Esophagus muscularis mucosa (tissue), 4 donors: Measurements from ENCODE around the gene ATP9A. TPM values are rescaled to one million over a fixed set of nuclear protein-coding genes. Genes with fewer than 3 reads are reported as not detected.

Source experiments
- DNase-seq: peaks from one replicate; pipeline ENCODE4 v3.0.0-alpha.2; 2017; ENCODE audit errors: extremely low spot score
- H3K27ac ChIP-seq, 4 donors: fragments of 200-600 bp; sonication (generic); replicated peaks in 1 of 4; 1 replicate in 3 of 4; 2 replicates in 1 of 4; pipeline ENCODE4 v1.5.1; 2016 to 2019; ENCODE audit warnings: mild to moderate bottlenecking in 1 of 4
- H3K27me3 ChIP-seq, 4 donors: fragments of 200-600 bp; sonication (generic); one replicate each; pipeline versions ENCODE4 v1.5.1 to v1.6.0; 2016 to 2019
- H3K36me3 ChIP-seq, 4 donors: fragments of 200-600 bp; sonication (generic); one replicate each; pipeline ENCODE4 v1.5.1; 2016 to 2019
- H3K4me1 ChIP-seq, 4 donors: fragments of 200-600 bp; sonication (generic); one replicate each; pipeline ENCODE4 v1.5.1; 2016 to 2019
- H3K4me3 ChIP-seq, 4 donors: fragments of 200-600 bp; sonication (generic); 1 replicate in 2 of 4; 2 replicates in 2 of 4; pipeline ENCODE4 v1.5.1; 2016 to 2019; ENCODE audit warnings: mild to moderate bottlenecking in 4 of 4, moderate library complexity in 1 of 4
- H3K9me3 ChIP-seq, 4 donors: fragments of 200-600 bp; sonication (generic); 1 replicate in 3 of 4; 2 replicates in 1 of 4; pipeline ENCODE4 v1.5.1; 2016 to 2019
- EP300 ChIP-seq: sonication (generic); formaldehyde crosslinking; IDR thresholded peaks from one replicate; pipeline ENCODE4 v1.6.1; 2017; ENCODE audit warnings: antibody characterized with exemption
- POLR2A ChIP-seq: fragments of 450-650 bp; IDR thresholded peaks from one replicate; pipeline ENCODE4 v1.6.1; 2017; ENCODE audit warnings: antibody characterized with exemption, moderate library complexity, mild to moderate bottlenecking, low read depth
- POLR2AphosphoS5 ChIP-seq, 2 donors: sonication (generic); formaldehyde crosslinking; IDR thresholded peaks; one replicate each; pipeline ENCODE4 v1.6.1; 2017; ENCODE audit warnings: antibody characterized with exemption in 2 of 2
- WGBS: methylation state at CpG from one replicate; pipeline ENCODE4 v1.1.5; 2018; 5-methylcytosine and 5-hydroxymethylcytosine counted together
- intact Hi-C: fragments of 100-400 bp; cut with DNase I; formaldehyde crosslinking; loops from one replicate; pipeline ENCODE4 v1.15.1; 2023
- total RNA-seq, 4 donors: library from RNA; depleted of rRNA; stranded (reverse); fragments of >200 nt; gene quantifications; one replicate each; pipeline versions ENCODE4 v1.1.0 to v1.2.1, GENCODE V29; 2016
- TF ChIP-seq, protein P1 (sequence below), 3 experiments: fragments of 200-600 bp in 2 of 3; fragments of 450-650 bp in 1 of 3; sonication (generic) in 2 of 3; IDR thresholded peaks; one replicate each; pipeline ENCODE4 v1.5.1; 2017 to 2019; ENCODE audit warnings: antibody characterized with exemption in 3 of 3, mild to moderate bottlenecking in 2 of 3, moderate library complexity in 1 of 3

Gene ATP9A
- total RNA-seq, 4 donors from 2014 or later = 44.4 to 70.9 (median 56.0) TPM

DNA sequence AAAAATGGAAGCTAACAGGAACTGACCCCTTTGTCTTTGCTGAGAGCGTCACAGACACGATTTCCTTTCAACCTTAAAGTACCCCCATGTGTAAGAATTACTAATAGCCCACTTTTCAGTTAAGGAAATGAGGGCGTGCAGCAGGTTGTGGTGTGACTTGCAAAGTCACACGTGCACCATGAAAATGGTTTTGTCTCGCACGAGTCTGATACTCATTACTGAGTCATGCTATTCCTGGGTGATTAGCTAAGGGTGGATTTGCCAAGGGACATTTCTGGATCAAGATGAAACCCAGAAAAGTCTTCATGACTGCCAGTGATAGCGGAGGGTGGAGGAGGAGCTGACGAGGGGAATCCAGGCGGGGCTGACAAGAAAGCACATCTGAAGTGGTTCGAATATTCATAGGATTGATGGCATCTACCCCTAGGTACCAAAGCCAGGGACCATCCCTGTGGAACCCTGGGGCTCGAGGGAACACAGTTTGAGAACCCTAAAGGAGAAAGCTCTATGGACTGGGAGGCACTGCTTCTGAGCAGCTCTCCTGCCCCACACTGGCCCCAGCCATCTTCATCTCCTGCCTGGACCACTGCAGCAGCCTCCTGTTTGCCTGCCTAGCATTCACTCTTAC is 213.5 kb downstream of the ATP9A start:
- intact Hi-C loops = no loop called here
- H3K36me3 ChIP-seq = no peaks in the 10 kb centered on the region
- WGBS = 76% methylated on average over 11 of the region's 11 CpGs
- DNase-seq = no peak
- H3K27ac ChIP-seq = no peak overlapping the region
- no peaks in the 10 kb centered on the region for H3K27me3 ChIP-seq
- no peaks in the 10 kb centered on the region for H3K9me3 ChIP-seq
- no peak overlapping the region for H3K4me3 ChIP-seq
- H3K4me1 ChIP-seq = peaks cover 0 to 3% (median 0%) of the 10 kb centered on the region in 4 donors
- TF ChIP-seq EP300 (no peak), POLR2AphosphoS5 (IDR thresholded peaks at IDR 0.05) (no peak), POLR2A (no peak)
- TF ChIP-seq, protein P1, sequence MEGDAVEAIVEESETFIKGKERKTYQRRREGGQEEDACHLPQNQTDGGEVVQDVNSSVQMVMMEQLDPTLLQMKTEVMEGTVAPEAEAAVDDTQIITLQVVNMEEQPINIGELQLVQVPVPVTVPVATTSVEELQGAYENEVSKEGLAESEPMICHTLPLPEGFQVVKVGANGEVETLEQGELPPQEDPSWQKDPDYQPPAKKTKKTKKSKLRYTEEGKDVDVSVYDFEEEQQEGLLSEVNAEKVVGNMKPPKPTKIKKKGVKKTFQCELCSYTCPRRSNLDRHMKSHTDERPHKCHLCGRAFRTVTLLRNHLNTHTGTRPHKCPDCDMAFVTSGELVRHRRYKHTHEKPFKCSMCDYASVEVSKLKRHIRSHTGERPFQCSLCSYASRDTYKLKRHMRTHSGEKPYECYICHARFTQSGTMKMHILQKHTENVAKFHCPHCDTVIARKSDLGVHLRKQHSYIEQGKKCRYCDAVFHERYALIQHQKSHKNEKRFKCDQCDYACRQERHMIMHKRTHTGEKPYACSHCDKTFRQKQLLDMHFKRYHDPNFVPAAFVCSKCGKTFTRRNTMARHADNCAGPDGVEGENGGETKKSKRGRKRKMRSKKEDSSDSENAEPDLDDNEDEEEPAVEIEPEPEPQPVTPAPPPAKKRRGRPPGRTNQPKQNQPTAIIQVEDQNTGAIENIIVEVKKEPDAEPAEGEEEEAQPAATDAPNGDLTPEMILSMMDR (IDR thresholded peaks at IDR 0.05) = no peak

DNA sequence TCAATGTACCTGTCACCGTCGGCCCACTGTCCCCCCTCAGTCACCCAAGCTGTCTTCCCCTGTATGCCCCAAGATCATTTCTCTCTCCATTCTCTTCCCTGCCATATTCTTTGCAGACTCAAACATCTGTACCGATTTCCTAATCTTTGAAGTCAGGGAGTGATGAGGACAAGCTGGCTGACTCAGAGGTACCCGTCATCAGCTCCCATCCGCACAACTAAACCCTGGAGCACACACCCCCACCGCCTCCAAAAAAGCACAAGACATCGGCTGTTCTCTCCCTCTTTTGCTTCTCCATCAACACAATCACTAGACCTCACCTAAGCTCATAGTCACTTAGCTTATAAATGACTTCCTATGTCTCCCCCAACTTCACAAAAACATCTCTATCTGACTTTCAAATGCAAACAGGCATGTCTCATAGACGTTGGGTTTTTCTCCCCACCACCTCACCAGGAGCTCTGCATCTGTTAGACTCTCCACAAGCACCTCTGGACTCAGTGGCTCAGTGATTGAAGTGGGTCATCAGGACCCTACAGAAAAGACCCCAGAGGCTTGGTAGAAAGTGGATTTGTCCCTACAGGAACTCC is 214.2 kb downstream of the ATP9A start:
- no peak overlapping the region for H3K27ac ChIP-seq
- intact Hi-C loops = no loop called here
- no peaks in the 10 kb centered on the region for H3K36me3 ChIP-seq
- H3K4me3 ChIP-seq = no peak overlapping the region
- 68% methylated on average over 8 of the region's 8 CpGs for WGBS
- H3K4me1 ChIP-seq = no peaks in the 10 kb centered on the region
- H3K9me3 ChIP-seq = no peaks in the 10 kb centered on the region
- no peak for DNase-seq
- H3K27me3 ChIP-seq = no peaks in the 10 kb centered on the region
- TF ChIP-seq, protein P1 (IDR thresholded peaks at IDR 0.05) = no peak
- TF ChIP-seq POLR2A (no peak), POLR2AphosphoS5 (IDR thresholded peaks at IDR 0.05) (no peak), EP300 (no peak)

DNA sequence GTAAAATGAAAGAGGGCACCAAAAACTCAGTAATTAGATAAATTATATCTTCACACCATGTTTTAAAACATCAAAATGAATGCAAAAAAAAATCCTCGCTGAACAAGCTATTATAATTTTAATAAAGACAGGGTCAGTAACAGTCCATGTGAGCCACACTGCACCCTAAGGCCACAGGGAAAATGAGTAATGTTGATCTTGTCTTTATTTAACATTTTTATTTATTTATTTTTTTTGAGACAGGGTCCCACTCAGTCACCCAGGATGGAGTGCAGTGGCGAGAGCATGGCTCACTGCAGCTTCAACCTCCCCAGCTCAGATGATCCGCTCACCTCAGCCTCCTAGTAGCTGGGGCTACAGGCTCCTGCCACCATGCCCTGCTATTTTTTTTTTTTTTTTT is 217.0 kb downstream of the ATP9A start:
- no peaks in the 10 kb centered on the region for H3K27me3 ChIP-seq
- H3K9me3 ChIP-seq = no peaks in the 10 kb centered on the region
- intact Hi-C loops = no loop called here
- H3K27ac ChIP-seq = no peak overlapping the region
- H3K4me3 ChIP-seq = no peak overlapping the region
- TF ChIP-seq POLR2A = no peak
- no peak for TF ChIP-seq EP300
- TF ChIP-seq, protein P1 (IDR thresholded peaks at IDR 0.05) = no peak
- TF ChIP-seq POLR2AphosphoS5 (IDR thresholded peaks at IDR 0.05) = no peak
- no peaks in the 10 kb centered on the region for H3K36me3 ChIP-seq
- no peak for DNase-seq
- no peaks in the 10 kb centered on the region for H3K4me1 ChIP-seq
- 97% methylated on average over 3 of the region's 3 CpGs for WGBS

DNA sequence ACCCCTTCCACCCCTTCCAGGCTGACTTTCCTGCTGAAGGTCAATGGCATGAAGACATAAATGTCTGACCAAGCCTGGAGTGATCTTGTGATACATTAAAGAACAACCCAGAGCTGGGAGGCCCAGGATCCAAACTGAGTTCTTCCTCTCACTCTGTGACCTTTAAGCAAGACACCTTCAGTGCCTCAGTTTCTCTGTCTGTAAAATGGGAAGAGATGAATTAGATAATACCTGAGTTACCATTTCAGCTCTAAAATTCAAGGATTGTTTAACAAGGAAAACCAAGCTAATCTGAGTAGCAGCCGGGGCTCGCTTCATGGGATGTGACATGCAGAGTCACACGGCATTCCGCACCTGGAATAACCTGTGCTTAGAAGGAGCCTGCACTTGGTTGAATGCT is 218.7 kb downstream of the ATP9A start:
- intact Hi-C loops = no loop called here
- 98% methylated on average over 4 of the region's 4 CpGs for WGBS
- H3K4me1 ChIP-seq = no peaks in the 10 kb centered on the region
- H3K36me3 ChIP-seq = no peaks in the 10 kb centered on the region
- DNase-seq = no peak
- no peaks in the 10 kb centered on the region for H3K9me3 ChIP-seq
- TF ChIP-seq POLR2A (no peak), EP300 (no peak), POLR2AphosphoS5 (IDR thresholded peaks at IDR 0.05) (no peak)
- TF ChIP-seq, protein P1 (IDR thresholded peaks at IDR 0.05) = no peak
- H3K27ac ChIP-seq = no peak overlapping the region
- no peaks in the 10 kb centered on the region for H3K27me3 ChIP-seq
- no peak overlapping the region for H3K4me3 ChIP-seq
